ENCODE results near the gene CSAD.

The CSAD gene

GRCh38 chr12:53180220-53180930 lies at the start of gene CSAD, which contains the start of gene ZNF740:
TSS of gene CSAD (minus strand) at chr12:53180925. CDS start at chr12:53173470, 7,455 bp downstream.
TSS of gene ZNF740 (plus strand) at chr12:53180722. CDS start at chr12:53181984, 1,262 bp downstream.
- peak; percentile 98 to 99 for DNase-seq

- no peak for DNase-seq
Measured at GRCh38 chr12:53230108-53230845, 49.6 kb upstream of the CSAD start.

- no peak for DNase-seq
Measured at GRCh38 chr12:53229454-53229853, 48.7 kb upstream of the CSAD start.

- no peak for DNase-seq
Measured at GRCh38 chr12:53227836-53228235, 47.1 kb upstream of the CSAD start.

GRCh38 chr12:53227341-53227740 lies 46.6 kb upstream of the CSAD start:
- DNase-seq: no peak

GRCh38 chr12:53226815-53227214 lies 46.1 kb upstream of the CSAD start:
- no peak for DNase-seq

GRCh38 chr12:53225635-53226424 lies 45.1 kb upstream of the CSAD start:
- DNase-seq: no peak

GRCh38 chr12:53224897-53225634 lies 44.3 kb upstream of the CSAD start:
- DNase-seq: no peak

GRCh38 chr12:53224061-53224896 lies 43.6 kb upstream of the CSAD start:
- no peak for DNase-seq

GRCh38 chr12:53223389-53224060 lies 42.8 kb upstream of the CSAD start:
- DNase-seq: peak in 1 of 2 donors; percentile 47

- no peak for DNase-seq
Measured at GRCh38 chr12:53222806-53223261, 42.1 kb upstream of the CSAD start.

- no peak for DNase-seq
Measured at GRCh38 chr12:53222170-53222721, 41.5 kb upstream of the CSAD start.

GRCh38 chr12:53221203-53222080 lies 40.7 kb upstream of the CSAD start:
- DNase-seq: peak; percentile 57 to 66

GRCh38 chr12:53220694-53221202 lies 40.0 kb upstream of the CSAD start:
- peak; percentile 85 to 86 for DNase-seq

GRCh38 chr12:53219956-53220693 lies 39.4 kb upstream of the CSAD start:
- peak; percentile 76 to 78 for DNase-seq

GRCh38 chr12:53219292-53219955 lies 38.7 kb upstream of the CSAD start:
- peak in 1 of 2 donors; percentile 48 for DNase-seq

GRCh38 chr12:53218551-53219291 lies 38.0 kb upstream of the CSAD start:
- DNase-seq: no peak
